GM21515 (cell line): ENCODE data around the gene GLI3.

Source experiments
- ATAC-seq: cut with Tn5 transposase; IDR thresholded peaks from one replicate; pipeline ENCODE4 v1.9.1; 2021; ENCODE audit not compliant: unreplicated experiment

Gene GLI3

GRCh38 chr7:41975849-41976248 is 261.2 kb downstream of the GLI3 start:
- no peak for ATAC-seq

DNA sequence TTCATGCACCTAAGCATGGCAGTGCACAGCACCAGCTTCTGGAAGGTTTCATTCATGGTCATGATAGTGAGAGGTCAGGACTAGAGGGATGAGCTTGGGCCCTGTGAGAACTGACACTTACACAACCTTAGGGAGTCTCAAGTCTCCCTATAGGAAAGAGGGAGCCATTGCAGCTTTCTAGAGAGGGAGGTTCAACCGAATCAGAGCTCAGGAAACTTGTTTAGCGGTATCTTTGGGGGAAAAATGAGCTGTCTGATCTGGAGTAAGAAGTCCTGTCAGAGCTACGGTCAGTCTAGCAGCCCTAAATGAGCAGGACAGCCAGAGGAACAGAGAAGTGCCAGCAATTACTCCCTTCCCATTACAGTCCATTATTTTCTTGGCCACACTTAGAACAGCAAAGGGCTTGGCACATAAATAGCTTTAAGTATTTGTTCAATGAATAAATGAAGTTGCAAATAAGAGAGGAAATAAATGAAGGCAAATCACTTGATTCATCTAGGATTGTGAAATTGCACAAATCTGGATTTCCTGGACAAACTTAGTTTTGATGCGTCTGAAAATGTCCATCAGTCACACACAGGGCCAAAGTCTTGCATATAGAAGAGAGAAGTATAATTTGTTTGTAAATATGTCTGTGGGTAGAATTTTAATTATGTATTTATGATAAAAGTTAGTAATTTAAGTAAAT is 262.0 kb downstream of the GLI3 start:
- no peak for ATAC-seq

GRCh38 chr7:41973202-41973730 is 263.7 kb downstream of the GLI3 start:
- ATAC-seq = no peak

DNA sequence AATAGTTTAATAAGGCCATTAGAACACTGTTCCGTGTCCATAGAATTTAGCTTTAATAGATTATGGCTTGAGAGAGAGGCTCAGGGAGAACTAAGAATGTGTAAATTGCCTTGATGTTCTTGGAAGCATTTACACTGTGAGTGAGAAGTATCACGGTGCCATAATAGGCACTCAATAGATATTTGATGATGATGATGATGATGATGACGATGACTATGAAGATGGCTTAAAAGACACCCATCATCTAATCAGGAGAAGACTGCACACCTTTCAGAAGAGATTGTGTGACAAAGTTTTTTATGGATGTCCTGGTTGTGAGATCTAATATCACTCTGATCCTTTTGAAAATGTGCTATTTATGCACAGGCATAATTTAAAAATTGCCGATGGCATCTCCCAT is 264.2 kb downstream of the GLI3 start:
- no peak for ATAC-seq

- ATAC-seq = no peak
Measured at GRCh38 chr7:41972270-41972669, 264.7 kb downstream of the GLI3 start.

- ATAC-seq = no peak
Measured at GRCh38 chr7:41971640-41972187, 265.3 kb downstream of the GLI3 start.

DNA sequence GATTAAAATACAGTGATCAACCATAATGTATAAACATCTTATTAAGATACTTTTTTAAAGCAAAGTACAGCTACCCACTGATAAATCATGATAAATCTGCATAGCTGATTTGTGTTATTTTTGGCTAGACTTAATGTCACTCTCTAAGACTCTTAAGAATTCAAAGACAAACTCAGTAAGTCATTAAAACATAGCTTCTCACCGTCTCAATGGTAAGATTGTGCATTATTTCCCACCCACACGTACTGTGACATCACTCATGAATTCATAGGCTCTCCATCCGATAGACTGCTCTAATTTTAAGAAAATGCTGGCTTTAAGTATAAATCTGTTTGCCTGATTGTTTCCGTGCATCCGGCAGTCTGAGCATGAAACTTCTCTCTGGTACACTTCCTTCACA is 266.1 kb downstream of the GLI3 start:
- no peak for ATAC-seq

DNA sequence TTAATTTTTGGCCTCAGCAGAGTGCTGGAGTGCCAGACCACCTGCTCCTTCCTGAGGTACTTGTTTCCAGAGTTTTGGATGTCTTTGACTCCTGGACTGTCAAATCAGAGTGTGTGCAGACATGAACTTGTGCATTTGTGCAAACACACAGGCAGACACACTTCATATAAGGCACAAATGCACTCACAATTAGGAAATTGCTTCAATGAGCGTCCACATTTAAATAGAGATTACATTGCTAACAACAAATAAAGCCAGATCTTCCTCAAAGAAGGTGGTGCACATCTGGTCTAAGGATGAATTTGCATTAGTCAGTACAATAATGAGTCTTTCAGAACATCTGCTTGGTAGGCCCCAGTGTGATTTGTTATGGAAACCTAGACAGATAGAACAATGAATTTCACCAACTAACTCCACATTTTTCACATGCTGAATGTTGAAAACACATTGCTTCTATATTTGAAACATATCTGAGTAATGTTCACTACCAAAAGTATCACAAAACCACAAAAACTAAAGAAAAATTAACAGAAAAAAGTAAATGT is 267.4 kb downstream of the GLI3 start:
- no peak for ATAC-seq

GRCh38 chr7:41967156-41967555 is 269.9 kb downstream of the GLI3 start:
- no peak for ATAC-seq

- ATAC-seq = no peak
Measured at GRCh38 chr7:41965951-41966505, 271.0 kb downstream of the GLI3 start.

- ATAC-seq = no peak
Measured at GRCh38 chr7:41964849-41965745, 271.9 kb downstream of the GLI3 start.

DNA sequence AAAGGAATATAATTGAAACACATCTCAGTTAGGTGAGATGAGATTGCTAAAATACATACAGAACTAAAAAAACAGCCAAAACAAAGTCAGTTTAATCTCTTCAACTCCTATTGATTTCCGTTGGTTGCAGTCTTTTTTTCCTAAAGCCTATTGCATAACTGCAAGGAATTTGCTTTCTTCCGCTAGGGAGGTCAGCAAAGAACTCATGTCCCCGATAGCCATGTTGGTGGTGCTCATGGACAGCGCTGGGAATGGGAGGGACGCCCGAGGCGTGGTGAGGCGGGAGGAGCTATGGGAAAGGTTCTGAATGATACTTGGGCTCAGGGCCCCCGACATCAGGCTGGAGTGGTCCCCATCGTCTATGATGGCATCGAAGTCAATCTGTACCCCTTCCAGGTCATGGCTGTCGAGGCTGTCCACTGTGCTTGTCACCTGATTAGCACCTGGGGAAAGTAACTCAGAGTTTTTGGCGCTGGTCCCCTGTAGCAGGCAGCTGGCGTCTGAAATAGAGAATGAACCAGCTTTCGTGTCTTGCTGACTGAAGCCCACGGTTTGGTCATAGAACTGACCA is 272.7 kb downstream of the GLI3 start:
- no peak for ATAC-seq

DNA sequence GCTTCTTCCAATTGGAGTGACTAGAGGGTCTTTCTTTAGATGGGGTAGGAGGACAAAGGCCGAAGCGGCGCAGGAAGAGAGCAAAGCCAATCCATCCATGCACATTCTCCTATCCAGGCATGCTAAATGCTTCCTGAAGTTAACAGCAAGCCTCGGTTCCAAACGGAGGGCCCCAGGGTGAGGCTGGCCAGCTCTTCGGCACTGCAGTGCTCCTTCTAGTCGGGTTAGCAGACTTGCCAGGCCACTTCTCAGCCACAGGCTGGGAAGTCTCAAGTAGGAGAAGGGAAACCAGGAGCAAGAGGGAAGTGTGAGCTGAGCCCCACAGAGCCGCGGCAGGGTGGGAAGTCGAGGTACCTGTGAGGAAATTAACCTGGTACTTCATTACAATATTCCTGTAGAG is 280.3 kb downstream of the GLI3 start:
- ATAC-seq = no peak

GRCh38 chr7:41955893-41956675 is 280.9 kb downstream of the GLI3 start:
- ATAC-seq = no peak

GRCh38 chr7:41955451-41955850 is 281.6 kb downstream of the GLI3 start:
- no peak for ATAC-seq

DNA sequence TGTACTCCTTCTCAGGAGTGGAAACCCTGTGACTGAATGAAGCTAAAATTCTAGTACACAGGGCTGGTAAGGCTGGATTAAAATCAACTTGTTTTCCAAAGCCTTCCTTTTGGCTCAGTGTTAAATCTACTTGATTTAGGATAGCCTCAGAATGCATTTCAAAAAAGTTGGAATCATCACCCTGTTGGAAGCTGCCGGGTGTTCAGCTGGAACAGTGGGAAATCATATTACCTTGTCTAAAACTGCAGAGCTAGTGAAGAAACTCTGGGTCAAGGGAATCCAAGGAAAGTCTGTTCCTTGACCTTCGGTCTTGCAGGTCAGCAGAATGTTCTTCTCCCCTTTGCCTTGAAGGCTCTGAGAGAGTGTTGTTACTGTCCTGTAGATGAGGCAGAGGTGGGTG is 282.0 kb downstream of the GLI3 start:
- ATAC-seq = no peak

GRCh38 chr7:41948503-41948902 is 288.5 kb downstream of the GLI3 start:
- no peak for ATAC-seq

GRCh38 chr7:41943094-41943577 is 293.9 kb downstream of the GLI3 start:
- peak; percentile 90 for ATAC-seq

- ATAC-seq = no peak
Measured at GRCh38 chr7:41942468-41943093, 294.4 kb downstream of the GLI3 start.
